Sigmoid colon (tissue), 4 donors: ENCODE results near the gene NPAS2.

Source experiments
- POLR2A ChIP-seq, 2 donors: fragments of 450-650 bp; IDR thresholded peaks; one replicate each; pipeline ENCODE4 v1.6.1; 2016; ENCODE audit warnings: antibody characterized with exemption in 2 of 2, mild to moderate bottlenecking in 2 of 2, moderate library complexity in 2 of 2
- POLR2AphosphoS5 ChIP-seq, 4 donors: sonication (generic); formaldehyde crosslinking; IDR thresholded peaks; one replicate each; pipeline ENCODE4 v1.6.1; 2017; ENCODE audit warnings: antibody characterized with exemption in 4 of 4
- TF ChIP-seq, protein P1 (sequence below), 4 experiments: fragments of 450-650 bp in 3 of 4; fragments of 200-600 bp in 1 of 4; IDR thresholded peaks; one replicate each; pipeline ENCODE4 v1.5.1; 2016 to 2019; ENCODE audit warnings: antibody characterized with exemption in 4 of 4, mild to moderate bottlenecking in 3 of 4, moderate library complexity in 2 of 4

GRCh38 chr2:100840519-100840918 lies 20.6 kb downstream of the NPAS2 start:
- TF ChIP-seq, protein P1, sequence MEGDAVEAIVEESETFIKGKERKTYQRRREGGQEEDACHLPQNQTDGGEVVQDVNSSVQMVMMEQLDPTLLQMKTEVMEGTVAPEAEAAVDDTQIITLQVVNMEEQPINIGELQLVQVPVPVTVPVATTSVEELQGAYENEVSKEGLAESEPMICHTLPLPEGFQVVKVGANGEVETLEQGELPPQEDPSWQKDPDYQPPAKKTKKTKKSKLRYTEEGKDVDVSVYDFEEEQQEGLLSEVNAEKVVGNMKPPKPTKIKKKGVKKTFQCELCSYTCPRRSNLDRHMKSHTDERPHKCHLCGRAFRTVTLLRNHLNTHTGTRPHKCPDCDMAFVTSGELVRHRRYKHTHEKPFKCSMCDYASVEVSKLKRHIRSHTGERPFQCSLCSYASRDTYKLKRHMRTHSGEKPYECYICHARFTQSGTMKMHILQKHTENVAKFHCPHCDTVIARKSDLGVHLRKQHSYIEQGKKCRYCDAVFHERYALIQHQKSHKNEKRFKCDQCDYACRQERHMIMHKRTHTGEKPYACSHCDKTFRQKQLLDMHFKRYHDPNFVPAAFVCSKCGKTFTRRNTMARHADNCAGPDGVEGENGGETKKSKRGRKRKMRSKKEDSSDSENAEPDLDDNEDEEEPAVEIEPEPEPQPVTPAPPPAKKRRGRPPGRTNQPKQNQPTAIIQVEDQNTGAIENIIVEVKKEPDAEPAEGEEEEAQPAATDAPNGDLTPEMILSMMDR (IDR thresholded peaks at IDR 0.05), result no peak
- TF ChIP-seq POLR2AphosphoS5 (IDR thresholded peaks at IDR 0.05) (no peak), POLR2A (IDR thresholded peaks at IDR 0.05) (no peak)
